ENCODE data around the gene PMP22.

The PMP22 gene

GRCh38 chr17:15273141-15273793, 8.1 kb upstream of the PMP22 start:
- no peak for DNase-seq

GRCh38 chr17:15271741-15272140, 6.6 kb upstream of the PMP22 start:
- DNase-seq = no peak

GRCh38 chr17:15270628-15271381, 5.7 kb upstream of the PMP22 start:
- DNase-seq = no peak

- no peak for DNase-seq
Measured at GRCh38 chr17:15269780-15270089, 4.6 kb upstream of the PMP22 start.

- DNase-seq = no peak
Measured at GRCh38 chr17:15269087-15269779, 4.1 kb upstream of the PMP22 start.

GRCh38 chr17:15268461-15268860, 3.3 kb upstream of the PMP22 start:
- no peak for DNase-seq

GRCh38 chr17:15267996-15268395, 2.9 kb upstream of the PMP22 start:
- no peak for DNase-seq

- no peak for DNase-seq
Measured at GRCh38 chr17:15266325-15267125, 1.4 kb upstream of the PMP22 start.

- peak; percentile 12 for DNase-seq
Measured at GRCh38 chr17:15264542-15264941, 584 bp downstream of the PMP22 start.

- DNase-seq = no peak
Measured at GRCh38 chr17:15263680-15264079, 1.4 kb downstream of the PMP22 start.

GRCh38 chr17:15263206-15263579, 1.9 kb downstream of the PMP22 start:
- no peak for DNase-seq

- no peak for DNase-seq
Measured at GRCh38 chr17:15262291-15263205, 2.6 kb downstream of the PMP22 start.

GRCh38 chr17:15261802-15262290, 3.3 kb downstream of the PMP22 start:
- DNase-seq = no peak

GRCh38 chr17:15261258-15261801, 3.8 kb downstream of the PMP22 start:
- DNase-seq = no peak

GRCh38 chr17:15260376-15261257, 4.5 kb downstream of the PMP22 start:
- peak; percentile 2 for DNase-seq

GRCh38 chr17:15257796-15258512, 7.2 kb downstream of the PMP22 start:
- no peak for DNase-seq

GRCh38 chr17:15257258-15257788, 7.8 kb downstream of the PMP22 start:
- peak; percentile 15 for DNase-seq

GRCh38 chr17:15256689-15257088, 8.4 kb downstream of the PMP22 start:
- no peak for DNase-seq

GRCh38 chr17:15255713-15256454, 9.2 kb downstream of the PMP22 start:
- no peak for DNase-seq
